NCI-H2107 treated with DMSO at 0.1 percent for 48 hours (cell line): Measurements from ENCODE around the gene ITGA7.

ENCODE experiments used
- DNase-seq: peaks from one replicate; lab custom pipeline; 2025; ENCODE audit not compliant: unreplicated experiment; lab: John Stamatoyannopoulos, UW

Gene ITGA7

GRCh38 chr12:55718015-55718414 is 10.3 kb upstream of the ITGA7 start:
- no peak for DNase-seq

- no peak for DNase-seq
These were observed 9.6 kb upstream of the ITGA7 start for GRCh38 chr12:55717011-55718007.

GRCh38 chr12:55716582-55716957 is 8.9 kb upstream of the ITGA7 start:
- DNase-seq = no peak

- DNase-seq = peak; percentile 86
These were observed 8.3 kb upstream of the ITGA7 start, which contains the start of gene BLOC1S1 for GRCh38 chr12:55715833-55716581. Gene BLOC1S1, plus strand, starts transcription at chr12:55716046. Its CDS starts 6 bp downstream, at chr12:55716052.

GRCh38 chr12:55715169-55715764 is 7.6 kb upstream of the ITGA7 start:
- DNase-seq = no peak

- no peak for DNase-seq
These were observed 6.0 kb upstream of the ITGA7 start for GRCh38 chr12:55713721-55714120.

GRCh38 chr12:55712700-55713415 is 5.2 kb upstream of the ITGA7 start:
- no peak for DNase-seq

- DNase-seq = no peak
These were observed 4.3 kb upstream of the ITGA7 start for GRCh38 chr12:55711786-55712553.

GRCh38 chr12:55708695-55709233 is 1.1 kb upstream of the ITGA7 start:
- no peak for DNase-seq

GRCh38 chr12:55707219-55707671 is 459 bp downstream of the ITGA7 start:
- DNase-seq = no peak

GRCh38 chr12:55706568-55707218 is 1.0 kb downstream of the ITGA7 start:
- DNase-seq = no peak

- no peak for DNase-seq
These were observed 1.8 kb downstream of the ITGA7 start for GRCh38 chr12:55705782-55706402.

GRCh38 chr12:55704824-55705718 is 2.6 kb downstream of the ITGA7 start:
- no peak for DNase-seq

GRCh38 chr12:55703901-55704761 is 3.6 kb downstream of the ITGA7 start:
- no peak for DNase-seq

GRCh38 chr12:55703288-55703687 is 4.4 kb downstream of the ITGA7 start:
- DNase-seq = no peak

GRCh38 chr12:55702861-55703260 is 4.8 kb downstream of the ITGA7 start:
- DNase-seq = no peak
